DND-41 (cell line): ENCODE results near the gene DVL1.

Experiments
- ATAC-seq: fragments of 200-7000 bp; cut with Tn5 transposase; 3 replicates; pipeline ENCODE4 v1.9.1; 2021; ENCODE audit warnings: low read depth; ENCODE audit not compliant: insufficient read depth
- DNase-seq: peaks from one replicate; pipeline ENCODE4 v3.0.0-alpha.2; 2020
- H2AFZ ChIP-seq: 2 replicates; pipeline ENCODE4 v1.6.0; 2012; ENCODE audit warnings: low read depth, low read length
- H3K27ac ChIP-seq: 2 replicates; pipeline ENCODE4 v1.5.1; 2012; ENCODE audit warnings: low read length, inconsistent platforms
- H3K27me3 ChIP-seq: fragments of 200-600 bp; sonication (generic); 2 replicates; pipeline ENCODE4 v1.6.0; 2012; ENCODE audit warnings: low read length, mild to moderate bottlenecking, inconsistent platforms; ENCODE audit not compliant: insufficient read depth, poor library complexity
- H3K36me3 ChIP-seq: 2 replicates; pipeline ENCODE4 v1.5.1; 2012; ENCODE audit warnings: low read length, inconsistent platforms; ENCODE audit not compliant: insufficient read depth
- H3K4me1 ChIP-seq: 2 replicates; pipeline ENCODE4 v1.5.1; 2012; ENCODE audit warnings: mild to moderate bottlenecking, low read length; ENCODE audit not compliant: insufficient read depth
- H3K4me2 ChIP-seq: 2 replicates; pipeline ENCODE4 v1.6.0; 2012; ENCODE audit warnings: mild to moderate bottlenecking, moderate library complexity, low read length, inconsistent platforms; ENCODE audit not compliant: insufficient read depth
- H3K4me3 ChIP-seq, 2 experiments: fragments of 200-600 bp in 1 of 2; shearing (Covaris generic) in 1 of 2; 2 replicates each; pipeline ENCODE4 v1.5.1; 2012 to 2016; ENCODE audit warnings: inconsistent platforms in 2 of 2, low read length in 2 of 2, mild to moderate bottlenecking in 2 of 2, low read depth in 1 of 2, moderate library complexity in 1 of 2
- H3K79me2 ChIP-seq: 2 replicates; pipeline ENCODE4 v1.6.0; 2012; ENCODE audit warnings: low read length, inconsistent platforms; ENCODE audit not compliant: insufficient read depth
- H3K9ac ChIP-seq: 2 replicates; pipeline ENCODE4 v1.6.0; 2012; ENCODE audit warnings: low read depth, mild to moderate bottlenecking, inconsistent platforms, low read length, moderate library complexity
- H3K9me3 ChIP-seq: 2 replicates; pipeline ENCODE4 v1.5.1; 2012; ENCODE audit warnings: low read length, moderate library complexity, mild to moderate bottlenecking, inconsistent platforms; ENCODE audit not compliant: insufficient read depth, severe bottlenecking
- H4K20me1 ChIP-seq: 2 replicates; pipeline ENCODE4 v1.6.0; 2012; ENCODE audit warnings: low read length; ENCODE audit not compliant: insufficient read depth
- EZH2 ChIP-seq: IDR thresholded peaks from 3 replicates; pipeline ENCODE4 v1.6.1; 2012; ENCODE audit warnings: borderline replicate concordance, low read depth, mild to moderate bottlenecking, moderate library complexity, low read length, inconsistent platforms; ENCODE audit not compliant: severe bottlenecking
- TF ChIP-seq, protein P1 (sequence below): IDR thresholded peaks from 2 replicates; pipeline ENCODE4 v1.5.1; 2012; ENCODE audit warnings: borderline replicate concordance, low read length, moderate library complexity, mild to moderate bottlenecking; ENCODE audit not compliant: poor library complexity, severe bottlenecking; ENCODE audit errors: extremely low read depth

Gene DVL1

GRCh38 chr1:1332774-1333480 lies 16.3 kb downstream of the DVL1 start:
- Histone ChIP-seq H2AFZ (no peak overlapping the region), H3K9me3 (no peaks in the 10 kb centered on the region), H3K4me2 (no peak overlapping the region), H4K20me1 (peaks cover 64% of the 10 kb centered on the region), H3K4me3 (no peak overlapping the region), H3K9ac (no peak overlapping the region), H3K36me3 (peaks cover 13% of the 10 kb centered on the region; the same call in 1 of the 2 replicates), H3K79me2 (no peaks in the 10 kb centered on the region), H3K27me3 (no peaks in the 10 kb centered on the region), H3K4me1 (no peaks in the 10 kb centered on the region), H3K27ac (no peak overlapping the region)
- DNase-seq (no peak), ATAC-seq (no peak)
- no peak for TF ChIP-seq EZH2
- TF ChIP-seq, protein P1, sequence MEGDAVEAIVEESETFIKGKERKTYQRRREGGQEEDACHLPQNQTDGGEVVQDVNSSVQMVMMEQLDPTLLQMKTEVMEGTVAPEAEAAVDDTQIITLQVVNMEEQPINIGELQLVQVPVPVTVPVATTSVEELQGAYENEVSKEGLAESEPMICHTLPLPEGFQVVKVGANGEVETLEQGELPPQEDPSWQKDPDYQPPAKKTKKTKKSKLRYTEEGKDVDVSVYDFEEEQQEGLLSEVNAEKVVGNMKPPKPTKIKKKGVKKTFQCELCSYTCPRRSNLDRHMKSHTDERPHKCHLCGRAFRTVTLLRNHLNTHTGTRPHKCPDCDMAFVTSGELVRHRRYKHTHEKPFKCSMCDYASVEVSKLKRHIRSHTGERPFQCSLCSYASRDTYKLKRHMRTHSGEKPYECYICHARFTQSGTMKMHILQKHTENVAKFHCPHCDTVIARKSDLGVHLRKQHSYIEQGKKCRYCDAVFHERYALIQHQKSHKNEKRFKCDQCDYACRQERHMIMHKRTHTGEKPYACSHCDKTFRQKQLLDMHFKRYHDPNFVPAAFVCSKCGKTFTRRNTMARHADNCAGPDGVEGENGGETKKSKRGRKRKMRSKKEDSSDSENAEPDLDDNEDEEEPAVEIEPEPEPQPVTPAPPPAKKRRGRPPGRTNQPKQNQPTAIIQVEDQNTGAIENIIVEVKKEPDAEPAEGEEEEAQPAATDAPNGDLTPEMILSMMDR, result no peak

- H3K9me3 ChIP-seq, result no peaks in the 10 kb centered on the region
- H3K36me3 ChIP-seq, result peaks cover 16% of the 10 kb centered on the region
- H3K4me1 ChIP-seq, result no peaks in the 10 kb centered on the region
- no peak for TF ChIP-seq EZH2
- TF ChIP-seq, protein P1, result no peak
- no peaks in the 10 kb centered on the region for H3K79me2 ChIP-seq
- H4K20me1 ChIP-seq, result peaks cover 62% of the 10 kb centered on the region
- no peak overlapping the region for H3K4me3 ChIP-seq
- H2AFZ ChIP-seq, result no peak overlapping the region
- H3K27ac ChIP-seq, result no peak overlapping the region
- H3K27me3 ChIP-seq, result no peaks in the 10 kb centered on the region
- ATAC-seq (no peak), DNase-seq (no peak)
- H3K9ac ChIP-seq, result no peak overlapping the region
- H3K4me2 ChIP-seq, result no peak overlapping the region
These were observed 17.0 kb downstream of the DVL1 start for GRCh38 chr1:1332031-1332755.

DNA sequence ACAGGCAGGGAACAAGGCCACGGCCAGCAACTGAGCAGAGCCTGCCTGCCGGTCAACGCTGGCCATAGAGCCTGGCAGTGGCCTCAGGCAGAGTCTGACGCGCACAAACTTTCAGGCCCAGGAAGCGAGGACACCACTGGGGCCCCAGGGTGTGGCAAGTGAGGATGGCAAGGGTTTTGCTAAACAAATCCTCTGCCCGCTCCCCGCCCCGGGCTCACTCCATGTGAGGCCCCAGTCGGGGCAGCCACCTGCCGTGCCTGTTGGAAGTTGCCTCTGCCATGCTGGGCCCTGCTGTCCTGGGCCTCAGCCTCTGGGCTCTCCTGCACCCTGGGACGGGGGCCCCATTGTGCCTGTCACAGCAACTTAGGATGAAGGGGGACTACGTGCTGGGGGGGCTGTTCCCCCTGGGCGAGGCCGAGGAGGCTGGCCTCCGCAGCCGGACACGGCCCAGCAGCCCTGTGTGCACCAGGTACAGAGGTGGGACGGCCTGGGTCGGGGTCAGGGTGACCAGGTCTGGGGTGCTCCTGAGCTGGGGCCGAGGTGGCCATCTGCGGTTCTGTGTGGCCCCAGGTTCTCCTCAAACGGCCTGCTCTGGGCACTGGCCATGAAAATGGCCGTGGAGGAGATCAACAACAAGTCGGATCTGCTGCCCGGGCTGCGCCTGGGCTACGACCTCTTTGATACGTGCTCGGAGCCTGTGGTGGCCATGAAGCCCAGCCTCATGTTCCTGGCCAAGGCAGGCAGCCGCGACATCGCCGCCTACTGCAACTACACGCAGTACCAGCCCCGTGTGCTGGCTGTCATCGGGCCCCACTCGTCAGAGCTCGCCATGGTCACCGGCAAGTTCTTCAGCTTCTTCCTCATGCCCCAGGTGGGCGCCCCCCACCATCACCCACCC lies 17.9 kb downstream of the DVL1 start, which contains the start of gene TAS1R3:
Gene TAS1R3, plus strand, starts transcription at position 213 of the 898 bp plus-strand sequence. Its CDS starts 66 bp downstream, at position 279.
- Histone ChIP-seq H3K27ac (no peak within 1 kb of the TSS), H4K20me1 (peaks cover 64% of the 10 kb centered on the region), H3K27me3 (no peaks in the 10 kb centered on the region), H3K9me3 (no peaks in the 10 kb centered on the region), H3K4me1 (peaks cover 3% of the 10 kb centered on the region), H3K4me3 (no peak within 1 kb of the TSS), H2AFZ (no peak within 1 kb of the TSS), H3K36me3 (peaks cover 20% of the 10 kb centered on the region), H3K79me2 (peaks cover 6% of the 10 kb centered on the region), H3K4me2 (no peak within 1 kb of the TSS), H3K9ac (no peak within 1 kb of the TSS)
- ATAC-seq (no peak), DNase-seq (no peak)
- TF ChIP-seq EZH2, result no peak
- TF ChIP-seq, protein P1, result no peak
